Measurements from ENCODE around the gene TBC1D16.

TBC1D16 gene

DNA sequence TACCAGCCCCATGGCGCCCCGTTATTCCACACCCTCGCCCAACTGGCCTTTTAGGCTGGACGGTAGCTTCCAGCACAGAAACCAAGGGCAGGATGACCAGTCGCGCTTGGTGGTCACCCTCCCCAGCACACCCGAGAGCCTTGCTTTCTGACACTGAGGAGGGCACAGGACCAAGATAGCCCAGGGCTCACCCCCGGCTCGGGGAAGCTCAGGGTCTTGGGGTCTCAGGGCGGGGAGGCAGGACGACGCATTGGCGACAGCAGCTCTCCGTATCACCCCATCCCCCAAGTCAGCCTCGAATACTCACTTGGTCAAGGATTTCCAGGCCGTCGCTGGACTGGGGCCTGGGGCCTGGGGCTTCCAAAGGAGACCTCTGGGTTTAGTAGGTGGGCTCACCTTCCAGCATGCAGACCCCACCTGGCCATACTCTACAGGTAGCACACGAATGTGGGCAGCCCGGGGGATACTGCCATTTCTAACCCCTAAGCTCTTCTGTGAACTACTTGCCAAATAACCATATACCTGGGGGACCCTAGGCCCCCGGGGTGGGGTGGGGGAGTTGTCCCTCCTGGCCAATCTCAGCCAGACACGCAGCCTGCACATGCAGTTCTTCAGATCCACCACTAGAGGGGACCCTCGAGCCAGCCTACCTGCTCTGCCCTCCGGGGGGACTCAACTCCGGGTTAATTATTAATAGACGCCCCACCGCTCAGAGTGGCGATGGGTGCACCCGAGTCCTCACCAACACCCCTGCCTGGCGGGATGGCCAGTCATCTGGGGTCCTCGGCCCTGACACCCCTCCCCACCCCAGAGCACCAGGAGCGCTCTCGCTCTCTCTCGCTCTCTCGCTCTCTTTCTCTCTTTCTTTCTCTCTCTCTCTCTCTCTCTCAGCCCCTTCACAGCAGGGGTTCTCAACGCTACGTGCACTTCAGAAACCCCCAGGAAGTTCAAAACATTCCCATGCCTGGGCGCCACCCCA, 30.0 kb downstream of the TBC1D16 start:
- in situ Hi-C loops (cut with MboI; ENCODE audit: low sequenced_read_pairs) = no loop called here

DNA sequence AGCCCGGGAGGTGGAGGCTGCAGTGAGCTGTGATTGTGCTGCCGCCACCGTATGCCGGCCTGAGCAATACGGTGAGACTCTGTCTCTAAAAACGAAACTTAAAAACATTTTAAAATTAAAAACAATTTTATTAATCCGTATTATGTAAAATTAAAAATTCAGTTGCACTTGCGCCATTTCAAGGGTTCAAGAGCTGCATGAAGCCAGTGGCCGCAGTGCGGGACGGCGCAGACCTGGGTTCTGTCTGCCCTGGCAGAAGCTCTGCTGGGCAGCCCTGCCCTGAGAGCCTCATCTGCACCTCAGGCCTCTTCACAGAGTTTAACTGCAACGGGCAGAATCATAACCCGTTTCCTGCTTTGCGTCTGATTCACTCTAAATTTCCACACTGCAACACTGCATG, 31.7 kb downstream of the TBC1D16 start:
- in situ Hi-C loops (cut with MboI; ENCODE audit: low sequenced_read_pairs) = no loop called here

DNA sequence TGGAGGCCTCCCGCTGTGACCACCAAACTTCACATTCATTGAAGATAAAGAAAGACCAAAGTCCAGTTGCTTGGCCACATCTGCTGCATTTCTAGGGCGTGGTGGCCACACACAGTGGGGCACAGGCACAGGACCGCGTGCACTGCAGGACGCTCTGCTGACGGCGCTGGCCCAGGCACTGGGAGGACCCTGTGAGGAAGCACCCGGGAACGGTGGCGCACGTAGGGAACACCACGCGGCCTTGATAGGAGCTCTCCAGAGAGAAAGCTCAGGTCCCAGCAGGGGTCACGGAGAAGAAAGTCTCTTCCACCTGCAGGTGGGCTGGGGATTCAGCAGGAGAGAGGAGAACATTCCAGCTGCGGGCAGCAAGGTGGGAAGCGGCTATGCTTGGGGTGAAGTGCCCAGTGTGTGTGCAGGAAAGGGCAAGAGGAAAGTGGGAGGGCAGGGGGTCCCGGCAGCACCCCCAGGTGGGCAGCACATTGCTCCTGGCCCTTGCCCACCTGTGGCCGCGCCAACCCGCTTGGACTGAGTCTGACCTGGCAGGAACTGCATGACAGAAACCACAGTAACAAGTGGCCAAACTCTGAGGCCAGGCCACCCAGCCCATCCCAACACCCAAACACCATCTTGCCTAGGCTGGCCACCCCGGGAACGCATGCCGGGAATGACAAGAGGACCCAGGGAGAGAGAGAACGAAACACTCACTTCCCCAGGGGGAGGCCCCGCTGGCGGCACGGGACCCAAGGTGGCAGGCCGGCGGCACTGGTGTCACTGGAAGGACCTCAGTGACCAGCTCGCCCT, 32.8 kb downstream of the TBC1D16 start:
- in situ Hi-C loops (cut with MboI; ENCODE audit: low sequenced_read_pairs) = no loop called here

DNA sequence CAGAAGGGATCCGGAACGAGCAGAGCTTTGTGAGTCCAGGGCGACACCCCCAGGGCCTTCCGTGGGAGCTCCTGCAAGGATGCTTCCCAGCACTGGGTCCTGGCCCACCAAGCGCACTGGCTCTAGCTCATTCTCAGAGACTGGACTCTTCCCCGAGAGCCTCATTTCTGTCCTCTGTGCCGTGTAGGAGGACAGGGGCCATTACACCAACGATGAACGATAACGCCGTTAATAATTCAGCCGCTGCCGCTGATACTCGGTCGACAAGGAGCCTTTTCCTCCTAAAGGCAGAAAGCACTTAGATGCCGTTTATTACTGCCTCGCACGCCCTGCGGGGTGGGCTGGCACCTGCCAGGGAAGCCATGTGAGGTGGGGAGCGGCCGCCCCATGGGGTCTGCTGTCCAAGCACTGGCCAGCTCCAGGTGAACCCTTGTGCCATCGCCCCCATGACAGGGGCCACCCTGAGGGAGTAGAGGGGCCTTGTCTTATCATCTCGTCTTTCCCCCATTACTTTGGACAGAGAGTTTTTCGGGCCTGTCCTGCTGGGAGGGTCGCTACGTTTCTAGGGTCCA, 33.5 kb downstream of the TBC1D16 start:
- in situ Hi-C loops (cut with MboI; ENCODE audit: low sequenced_read_pairs) = no loop called here

DNA sequence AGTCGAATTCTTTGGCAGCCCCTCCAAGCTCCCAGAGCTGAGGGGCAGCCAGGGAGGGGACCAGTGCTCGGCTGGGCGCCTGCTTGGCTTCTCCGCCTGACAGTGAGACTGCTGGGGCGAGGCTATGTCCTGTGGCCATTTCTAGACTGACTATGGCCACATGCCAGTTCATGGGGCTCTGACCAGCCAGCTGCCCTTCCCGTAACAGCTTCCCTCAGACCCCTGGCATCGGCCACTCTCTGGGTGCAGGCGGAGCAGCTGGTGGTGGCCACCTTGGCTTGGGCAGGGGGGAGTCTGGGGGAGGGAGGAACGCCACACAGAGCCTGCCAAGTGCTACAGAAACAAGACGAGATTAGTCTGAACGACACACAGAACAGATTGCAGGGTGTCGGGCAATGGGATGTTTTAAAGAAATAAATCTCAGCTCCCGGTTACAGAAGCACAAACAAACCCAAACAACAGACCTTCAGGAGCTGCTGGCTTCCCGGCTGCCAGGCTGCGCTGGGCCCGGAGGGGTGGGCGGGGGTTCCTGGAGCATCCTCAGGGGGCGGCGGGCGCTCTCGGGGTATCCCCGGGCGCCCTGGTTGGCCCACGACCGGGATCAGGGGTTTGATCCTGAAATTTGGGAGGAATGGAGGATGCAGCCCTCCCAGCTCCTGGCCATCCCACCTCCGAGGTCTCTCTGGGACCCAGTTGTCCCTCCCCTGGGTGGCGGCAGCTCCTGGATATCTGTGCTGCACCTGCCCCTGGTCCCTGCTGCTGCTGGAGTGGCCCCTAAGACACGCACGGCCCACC, 34.5 kb downstream of the TBC1D16 start:
- in situ Hi-C loops (cut with MboI; ENCODE audit: low sequenced_read_pairs) = no loop called here

DNA sequence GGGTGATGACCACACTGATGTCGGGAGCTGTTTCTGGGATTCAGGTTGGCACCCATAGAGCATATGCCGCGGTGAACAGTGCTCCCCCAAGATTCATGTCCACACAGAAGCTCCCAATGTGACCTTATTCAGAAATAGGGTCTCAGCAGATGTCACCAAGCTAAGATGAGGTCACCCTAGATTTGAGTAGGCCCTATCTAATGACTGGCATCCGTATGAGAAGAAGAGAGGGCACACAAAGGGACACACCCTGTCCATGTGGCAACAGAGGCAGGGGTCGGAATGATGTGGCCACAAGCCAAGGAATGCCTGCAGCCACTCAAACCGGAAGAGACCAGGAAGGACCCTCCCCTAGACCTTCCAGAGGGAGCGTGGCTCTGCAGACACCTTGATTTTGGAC, 35.5 kb downstream of the TBC1D16 start:
- in situ Hi-C loops (cut with MboI; ENCODE audit: low sequenced_read_pairs) = no loop called here

DNA sequence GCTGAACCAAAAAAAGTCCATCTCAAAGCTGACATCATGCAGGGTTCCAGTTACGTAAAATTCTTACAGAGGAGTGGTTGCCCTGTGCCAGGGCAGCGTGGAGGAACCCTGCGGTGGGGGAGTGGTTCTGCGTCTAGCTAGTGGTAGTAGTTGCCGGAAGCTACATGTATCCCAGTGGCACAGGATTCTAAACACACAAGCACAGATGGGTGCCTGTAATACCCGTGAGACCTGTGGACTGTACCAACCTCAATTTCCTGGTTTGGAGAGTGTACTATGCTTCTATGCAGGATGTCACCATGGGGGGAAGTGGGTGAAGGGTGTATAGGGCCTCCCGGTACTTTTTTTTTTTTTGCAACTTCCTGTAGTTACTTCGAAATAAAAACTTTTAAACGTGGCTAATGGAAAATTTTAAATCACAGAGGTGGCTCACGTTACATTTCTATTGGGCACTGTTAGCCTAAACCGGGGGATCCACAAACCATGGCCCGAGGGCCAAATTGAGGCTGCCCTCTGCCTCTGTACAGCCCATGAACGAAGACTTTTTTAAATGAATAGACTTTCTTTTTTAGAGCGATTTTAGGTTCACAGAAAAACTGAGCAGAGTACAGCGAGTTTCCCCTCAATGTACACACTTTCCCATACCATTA, 38.5 kb downstream of the TBC1D16 start:
- in situ Hi-C loops (cut with MboI; ENCODE audit: low sequenced_read_pairs) = loop anchor here (25.0 kb wide), 1 partner anchor 185 kb away; no protein-coding TSS in a partner anchor

DNA sequence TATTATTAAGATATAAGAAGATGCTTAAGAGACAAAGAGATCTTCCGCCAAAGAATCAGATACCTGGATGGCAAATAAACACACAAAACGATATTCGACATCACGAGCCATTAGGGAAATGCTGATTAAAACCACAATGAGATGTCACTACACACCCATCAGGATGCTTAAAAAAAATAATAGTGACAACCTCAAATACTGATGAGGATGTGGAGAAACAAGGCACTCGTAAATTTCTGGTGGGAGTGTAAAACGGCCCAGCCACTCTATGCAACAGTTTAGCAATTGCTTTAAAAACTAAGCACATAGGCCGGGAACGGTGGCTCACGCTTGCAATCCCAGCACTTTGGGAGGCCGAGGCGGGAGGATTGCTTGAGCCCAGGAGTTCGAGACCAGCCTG, 39.4 kb downstream of the TBC1D16 start:
- in situ Hi-C loops (cut with MboI; ENCODE audit: low sequenced_read_pairs) = loop anchor here (25.0 kb wide), 1 partner anchor 184 kb away; no protein-coding TSS in a partner anchor

DNA sequence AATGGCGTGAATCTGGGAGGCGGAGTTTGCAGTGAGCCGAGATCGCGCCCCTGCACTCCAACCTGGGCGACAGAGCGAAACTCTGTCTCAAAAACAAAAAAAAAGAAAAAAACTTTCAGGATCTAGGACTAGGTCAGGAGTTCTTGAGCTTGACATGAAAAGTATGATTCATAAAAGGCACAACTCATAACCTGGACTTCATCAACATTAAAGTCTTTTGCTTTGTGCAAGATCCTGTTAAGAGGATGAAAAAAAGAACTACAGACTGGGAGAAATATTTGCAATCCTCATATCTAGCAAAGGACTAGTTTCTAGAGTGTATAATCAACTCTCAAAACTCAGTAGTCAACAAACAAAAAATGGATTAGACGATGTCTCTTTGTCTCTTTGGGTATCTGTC, 40.0 kb downstream of the TBC1D16 start:
- in situ Hi-C loops (cut with MboI; ENCODE audit: low sequenced_read_pairs) = loop anchor here (25.0 kb wide), 1 partner anchor 183 kb away; no protein-coding TSS in a partner anchor

DNA sequence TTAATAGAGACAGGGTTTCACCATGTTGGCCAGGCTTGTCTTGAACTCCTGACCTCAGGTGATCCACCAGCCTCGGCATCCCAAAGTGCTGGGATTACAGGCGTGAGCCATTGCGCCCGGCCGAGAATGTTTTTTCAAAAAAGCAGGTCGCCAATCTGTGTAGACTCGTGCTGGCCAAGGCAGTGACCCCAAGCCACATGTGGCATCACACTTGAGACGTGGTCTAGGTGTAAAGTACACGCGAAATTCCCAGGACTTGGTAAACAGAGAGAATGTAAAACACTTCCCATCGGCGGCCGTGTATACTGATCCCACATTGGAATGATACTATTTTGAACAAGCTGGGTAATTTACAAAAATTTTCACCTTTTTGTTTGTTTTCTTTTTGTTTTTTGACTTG, 41.1 kb downstream of the TBC1D16 start:
- in situ Hi-C loops (cut with MboI; ENCODE audit: low sequenced_read_pairs) = loop anchor here (25.0 kb wide), 1 partner anchor 182 kb away; no protein-coding TSS in a partner anchor

DNA sequence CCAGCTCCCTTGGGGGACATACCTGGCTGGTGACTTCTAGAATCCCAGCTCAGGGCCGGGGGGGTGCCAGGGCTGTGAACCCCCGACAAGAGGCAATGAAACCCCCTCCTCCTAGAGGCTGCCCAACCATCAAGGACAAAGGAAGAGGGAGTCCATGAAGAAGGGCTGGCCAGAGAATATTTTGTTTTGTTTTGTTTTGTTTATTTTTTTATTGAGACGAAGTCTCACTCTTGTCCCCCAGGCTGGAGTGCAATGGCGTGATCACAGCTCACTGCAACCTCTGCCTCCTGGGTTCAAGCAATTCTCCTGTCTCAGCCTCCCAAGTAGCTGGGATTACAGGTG, 41.5 kb downstream of the TBC1D16 start:
- in situ Hi-C loops (cut with MboI; ENCODE audit: low sequenced_read_pairs) = loop anchor here (25.0 kb wide), 1 partner anchor 182 kb away; no protein-coding TSS in a partner anchor

DNA sequence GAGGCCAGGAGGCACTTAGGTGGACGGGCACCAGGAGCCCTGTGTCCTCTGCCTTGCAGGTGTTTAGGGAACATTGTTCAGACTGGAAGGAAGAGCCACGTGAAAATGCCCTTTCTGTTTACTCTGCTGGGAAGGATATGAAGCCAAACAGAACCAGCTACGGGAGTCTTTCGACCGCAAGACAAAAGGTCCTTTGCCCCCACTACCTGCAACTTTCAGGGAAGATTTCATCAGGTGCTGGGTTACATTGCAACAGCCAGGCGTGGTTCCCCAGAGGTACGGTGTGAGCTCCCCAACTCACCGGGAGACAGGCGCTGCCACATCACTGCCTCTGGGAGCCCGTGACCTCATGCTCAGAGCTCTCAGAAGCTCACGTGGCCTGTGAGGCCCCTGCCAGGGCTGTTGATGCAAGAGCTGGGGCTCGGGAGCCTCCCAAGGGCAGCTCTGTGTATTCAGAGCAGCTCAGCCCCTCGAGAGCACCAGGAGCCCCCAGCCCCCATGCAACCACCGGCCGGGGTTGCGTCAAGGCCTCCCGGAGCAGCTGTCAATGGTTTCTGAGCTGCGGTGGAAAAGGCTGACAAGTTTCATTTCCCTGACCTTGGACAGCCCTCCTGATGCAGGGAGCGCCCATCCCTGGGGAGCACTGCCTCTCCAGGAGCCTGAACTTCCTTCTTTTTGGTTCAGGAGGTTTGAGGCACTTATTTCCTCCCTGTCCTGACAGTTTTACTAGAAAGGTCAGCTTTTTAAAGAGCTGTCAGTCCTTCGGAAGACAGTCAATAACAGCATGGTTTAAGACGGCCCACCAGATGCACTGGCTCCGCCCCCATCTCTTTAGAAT, 42.1 kb downstream of the TBC1D16 start:
- in situ Hi-C loops (cut with MboI; ENCODE audit: low sequenced_read_pairs) = loop anchor here (25.0 kb wide), 1 partner anchor 181 kb away; no protein-coding TSS in a partner anchor

DNA sequence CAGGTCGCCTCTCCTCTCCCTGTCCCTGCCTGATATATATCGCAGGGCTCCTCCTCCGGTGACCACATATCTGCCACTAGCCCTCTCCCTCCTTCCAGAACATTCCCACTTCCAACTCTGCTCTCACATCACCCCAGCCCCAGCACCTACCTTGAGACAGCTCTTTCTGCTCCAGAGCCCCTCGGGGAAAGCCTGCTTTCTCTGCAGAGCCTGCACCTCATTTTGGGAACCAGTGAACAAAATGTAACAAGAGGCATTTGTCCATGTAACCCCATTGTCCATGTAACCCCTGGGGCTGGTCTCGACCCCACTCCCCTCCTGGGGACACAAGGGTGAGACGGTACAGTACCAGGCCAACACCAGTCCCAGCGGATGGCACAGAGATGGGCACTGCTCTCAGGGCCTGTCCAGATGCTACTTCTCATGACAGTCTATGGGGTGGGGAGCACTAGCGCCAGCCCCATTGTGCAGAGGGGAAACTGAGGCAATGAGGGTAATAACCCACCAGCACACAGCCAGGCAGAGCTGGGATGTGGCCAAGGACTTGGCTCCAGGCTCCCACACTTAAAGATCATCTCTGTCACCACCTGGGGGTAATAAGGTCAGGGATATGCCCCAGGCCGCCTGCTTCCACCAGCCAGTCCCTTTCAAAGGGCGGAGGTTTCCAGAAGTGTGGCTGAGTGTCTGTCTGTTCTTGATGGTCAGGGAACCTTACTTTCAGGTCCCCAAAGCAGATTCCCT, 42.9 kb downstream of the TBC1D16 start:
- in situ Hi-C loops (cut with MboI; ENCODE audit: low sequenced_read_pairs) = loop anchor here (25.0 kb wide), 1 partner anchor 181 kb away; no protein-coding TSS in a partner anchor

DNA sequence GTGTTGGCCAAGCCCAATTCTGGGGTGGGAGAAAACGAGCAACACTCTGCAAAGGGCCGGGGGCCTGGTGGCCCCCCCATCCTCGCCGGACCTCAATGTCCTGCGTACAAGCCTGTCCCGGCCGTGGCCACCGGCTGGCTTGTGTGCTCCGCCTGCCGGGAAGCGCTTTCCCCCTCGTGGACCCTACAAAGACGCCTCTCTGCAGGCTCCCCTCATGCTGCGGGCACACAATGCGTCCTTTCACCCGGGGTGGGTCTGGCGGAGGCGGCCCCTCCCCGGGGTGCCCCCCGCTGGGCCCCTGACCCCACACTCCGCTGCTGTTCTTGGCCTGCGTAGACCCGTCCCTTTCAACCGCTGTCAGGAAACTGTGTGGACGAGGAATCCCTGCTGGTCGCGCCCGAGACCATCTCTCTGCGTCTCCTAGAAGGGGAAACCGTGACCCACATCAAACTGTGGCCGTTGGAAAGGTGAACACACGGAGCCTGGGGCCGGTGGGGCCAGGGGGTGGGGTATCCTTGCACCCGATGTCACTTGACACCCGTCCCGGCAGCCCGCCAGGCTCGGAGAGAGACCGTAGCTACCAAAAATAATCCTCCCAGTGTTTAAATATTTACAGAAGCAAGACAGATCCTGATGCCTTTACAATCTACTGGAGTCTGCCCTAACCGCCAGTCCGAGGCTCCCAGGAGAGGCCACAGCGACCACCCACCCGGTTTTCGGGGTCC, 43.6 kb downstream of the TBC1D16 start:
- in situ Hi-C loops (cut with MboI; ENCODE audit: low sequenced_read_pairs) = loop anchor here (25.0 kb wide), 1 partner anchor 180 kb away; no protein-coding TSS in a partner anchor

DNA sequence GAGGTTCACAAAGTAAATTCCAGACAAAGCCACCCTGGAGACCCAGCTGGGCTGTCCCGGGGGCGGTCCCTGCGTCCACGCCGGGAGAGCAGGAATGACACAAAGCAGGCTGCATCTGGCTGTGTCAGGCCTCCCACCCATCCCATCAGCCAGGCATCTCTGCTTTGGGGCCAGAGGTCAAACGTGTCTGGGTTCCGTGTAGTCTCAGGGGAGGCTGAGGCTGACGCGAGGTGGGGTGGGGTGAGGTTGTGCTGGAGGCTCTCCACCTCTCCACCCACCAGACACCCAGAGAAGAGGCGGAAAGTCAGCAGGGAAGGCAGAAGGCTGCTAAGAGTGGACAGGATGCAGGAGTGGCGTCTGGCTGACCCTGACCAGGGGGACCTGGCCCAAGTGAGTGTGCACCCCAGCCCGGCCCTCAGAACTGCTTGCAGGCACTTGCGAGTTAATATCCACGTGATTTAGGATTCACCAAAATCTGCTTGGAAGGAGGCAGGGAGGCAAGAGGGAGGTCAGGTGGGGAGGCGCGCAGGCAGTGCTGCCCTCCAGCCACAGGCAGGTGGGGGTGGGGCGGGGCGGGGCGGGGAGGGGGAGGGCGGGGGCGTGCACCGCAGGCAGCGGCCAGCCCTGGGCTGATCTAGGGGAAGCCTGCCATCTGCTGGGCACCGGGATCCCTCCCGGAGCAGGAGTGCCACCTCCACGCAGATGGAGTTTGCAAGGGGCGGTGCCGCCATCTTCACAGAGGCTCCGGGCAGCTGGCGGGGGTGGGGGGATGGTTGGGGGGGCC, 44.3 kb downstream of the TBC1D16 start:
- in situ Hi-C loops (cut with MboI; ENCODE audit: low sequenced_read_pairs) = loop anchor here (25.0 kb wide), 1 partner anchor 179 kb away; no protein-coding TSS in a partner anchor

DNA sequence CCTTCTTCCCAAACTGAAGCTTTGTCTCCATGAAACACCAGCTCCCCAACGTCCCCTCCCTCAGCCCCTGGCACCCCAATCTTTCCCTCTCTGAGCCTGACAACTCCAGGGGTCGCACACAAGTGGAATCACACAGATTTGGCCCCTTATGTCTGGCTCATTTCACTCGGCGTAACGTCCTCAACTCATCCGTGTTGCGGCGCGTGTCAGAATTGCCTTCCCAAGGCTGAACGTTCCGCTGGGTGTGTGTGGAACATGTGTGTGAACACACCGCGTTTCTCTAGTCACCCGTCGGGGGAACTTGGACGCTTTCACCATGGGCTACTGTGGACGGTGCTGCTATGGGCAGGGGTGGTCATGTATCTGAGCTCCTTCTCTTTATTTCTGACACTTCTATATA, 45.0 kb downstream of the TBC1D16 start:
- in situ Hi-C loops (cut with MboI; ENCODE audit: low sequenced_read_pairs) = loop anchor here (25.0 kb wide), 1 partner anchor 178 kb away; no protein-coding TSS in a partner anchor
